ENCODE measurements around the gene CFAP46. TPM values are rescaled to one million over a fixed set of nuclear protein-coding genes. Genes with fewer than 3 reads are reported as not detected.
A peak's percentile ranks its signal among the peaks of the same experiment; 100 is the strongest.

Gene CFAP46
- total RNA-seq, 6 donors from 2014 or later, result 0.60 to 28.3 (median 8.0) TPM

GRCh38 chr10:132901351-132901750, 41.0 kb downstream of the CFAP46 start:
- DNase-seq (peak in 1 of 2 donors; percentile 46), ATAC-seq (ENCODE audit: low FRiP score in 2 of 2) (no peak)
- H3K36me3 ChIP-seq, result no peaks in the 10 kb centered on the region
- no peak overlapping the region for H3K27ac ChIP-seq
- WGBS, 2 donors, result 91 to 94% methylated on average over 7 of the region's 7 CpGs
- H3K4me3 ChIP-seq, result no peak overlapping the region
- no peaks in the 10 kb centered on the region for H3K9me3 ChIP-seq
- H3K4me1 ChIP-seq, result no peaks in the 10 kb centered on the region
- TF ChIP-seq EP300 (IDR thresholded peaks at IDR 0.05) (no peak), POLR2AphosphoS5 (IDR thresholded peaks at IDR 0.05) (no peak), POLR2A (IDR thresholded peaks at IDR 0.05) (no peak)
- TF ChIP-seq, protein P1, sequence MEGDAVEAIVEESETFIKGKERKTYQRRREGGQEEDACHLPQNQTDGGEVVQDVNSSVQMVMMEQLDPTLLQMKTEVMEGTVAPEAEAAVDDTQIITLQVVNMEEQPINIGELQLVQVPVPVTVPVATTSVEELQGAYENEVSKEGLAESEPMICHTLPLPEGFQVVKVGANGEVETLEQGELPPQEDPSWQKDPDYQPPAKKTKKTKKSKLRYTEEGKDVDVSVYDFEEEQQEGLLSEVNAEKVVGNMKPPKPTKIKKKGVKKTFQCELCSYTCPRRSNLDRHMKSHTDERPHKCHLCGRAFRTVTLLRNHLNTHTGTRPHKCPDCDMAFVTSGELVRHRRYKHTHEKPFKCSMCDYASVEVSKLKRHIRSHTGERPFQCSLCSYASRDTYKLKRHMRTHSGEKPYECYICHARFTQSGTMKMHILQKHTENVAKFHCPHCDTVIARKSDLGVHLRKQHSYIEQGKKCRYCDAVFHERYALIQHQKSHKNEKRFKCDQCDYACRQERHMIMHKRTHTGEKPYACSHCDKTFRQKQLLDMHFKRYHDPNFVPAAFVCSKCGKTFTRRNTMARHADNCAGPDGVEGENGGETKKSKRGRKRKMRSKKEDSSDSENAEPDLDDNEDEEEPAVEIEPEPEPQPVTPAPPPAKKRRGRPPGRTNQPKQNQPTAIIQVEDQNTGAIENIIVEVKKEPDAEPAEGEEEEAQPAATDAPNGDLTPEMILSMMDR (IDR thresholded peaks at IDR 0.05), result no peak
- no peaks in the 10 kb centered on the region for H3K27me3 ChIP-seq

GRCh38 chr10:132900211-132900756, 42.1 kb downstream of the CFAP46 start:
- Histone ChIP-seq H3K36me3 (no peaks in the 10 kb centered on the region), H3K27ac (no peak overlapping the region), H3K9me3 (no peaks in the 10 kb centered on the region), H3K27me3 (no peaks in the 10 kb centered on the region), H3K4me1 (no peaks in the 10 kb centered on the region), H3K4me3 (no peak overlapping the region)
- 88 to 90% methylated on average over 5 to 14 of the region's 14 CpGs for WGBS, 2 donors
- DNase-seq (peak in 1 of 2 donors; percentile 39), ATAC-seq (ENCODE audit: low FRiP score in 2 of 2) (no peak)
- TF ChIP-seq, protein P1 (IDR thresholded peaks at IDR 0.05), result no peak
- TF ChIP-seq POLR2A (IDR thresholded peaks at IDR 0.05) (no peak), POLR2AphosphoS5 (IDR thresholded peaks at IDR 0.05) (no peak), EP300 (IDR thresholded peaks at IDR 0.05) (no peak)

DNA sequence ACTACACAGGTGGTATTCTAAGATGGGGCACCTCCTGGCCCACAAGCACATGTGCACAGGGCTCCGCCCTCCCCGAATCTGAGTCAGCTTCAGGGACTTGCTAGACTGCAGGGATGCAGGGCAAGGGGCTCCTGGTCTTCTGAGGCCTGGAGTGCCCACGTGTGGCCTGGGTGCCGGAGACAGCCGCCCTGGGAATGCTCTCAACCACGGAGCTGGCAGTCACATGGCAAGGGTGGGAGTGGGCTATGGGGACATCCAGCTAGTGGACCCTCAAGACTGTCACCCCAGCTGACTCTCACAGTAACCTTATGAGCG, 42.7 kb downstream of the CFAP46 start:
- H3K36me3 ChIP-seq, result no peaks in the 10 kb centered on the region
- no peaks in the 10 kb centered on the region for H3K4me1 ChIP-seq
- no peak overlapping the region for H3K4me3 ChIP-seq
- no peak for DNase-seq
- H3K27ac ChIP-seq, result no peak overlapping the region
- no peaks in the 10 kb centered on the region for H3K27me3 ChIP-seq
- 77% methylated on average over 6 of the region's 7 CpGs; no CpG with 5 or more reads in 1 of the 2 donors for WGBS, 2 donors
- TF ChIP-seq POLR2A (IDR thresholded peaks at IDR 0.05) (no peak), EP300 (IDR thresholded peaks at IDR 0.05) (no peak), POLR2AphosphoS5 (IDR thresholded peaks at IDR 0.05) (no peak)
- TF ChIP-seq, protein P1 (IDR thresholded peaks at IDR 0.05), result no peak
- H3K9me3 ChIP-seq, result no peaks in the 10 kb centered on the region
- peak in 1 of 2 donors; percentile 15 for ATAC-seq (ENCODE audit: low FRiP score in 2 of 2)

DNA sequence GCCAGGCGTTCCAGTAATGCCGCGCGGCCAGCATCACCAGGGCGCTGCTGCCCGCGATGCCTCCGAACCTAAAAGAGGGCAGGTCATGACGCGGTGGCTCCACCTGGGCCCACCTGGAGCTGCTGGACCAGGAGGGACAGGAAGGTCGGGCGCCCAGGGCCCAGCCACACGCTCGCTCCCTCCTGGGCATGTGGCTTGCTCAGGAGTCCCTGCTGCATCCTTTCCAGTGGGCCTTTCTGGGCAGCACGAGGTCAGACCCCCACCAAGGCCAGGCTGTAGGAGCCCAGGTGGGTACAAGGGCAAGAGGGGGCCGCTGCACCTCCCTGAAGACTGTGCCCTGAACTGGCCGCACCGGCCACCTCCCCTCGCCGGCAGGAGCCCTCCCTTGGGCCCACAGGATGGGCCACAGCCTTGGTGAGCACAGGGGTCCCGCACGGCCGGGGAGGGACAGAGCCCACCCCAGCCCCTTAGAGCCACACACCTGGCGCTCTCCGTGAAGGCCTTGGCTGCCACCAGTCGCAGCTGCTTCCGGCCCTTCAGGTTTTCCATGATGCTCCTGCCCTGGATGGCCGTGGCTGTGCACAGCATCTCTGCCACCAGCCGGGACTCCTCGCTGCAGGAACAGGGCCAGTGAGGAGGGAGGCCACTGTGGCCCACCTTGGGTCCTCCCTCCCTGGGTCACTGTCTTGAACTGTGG, 43.2 kb downstream of the CFAP46 start:
- 81 to 93% methylated on average over 4 to 30 of the region's 30 CpGs for WGBS, 2 donors
- peak; percentile 5 to 31 for ATAC-seq (ENCODE audit: low FRiP score in 2 of 2)
- TF ChIP-seq POLR2AphosphoS5 (IDR thresholded peaks at IDR 0.05) (no peak), POLR2A (IDR thresholded peaks at IDR 0.05) (no peak), EP300 (IDR thresholded peaks at IDR 0.05) (no peak)
- TF ChIP-seq, protein P1 (IDR thresholded peaks at IDR 0.05), result no peak
- peak in 1 of 2 donors; percentile 69 for DNase-seq
- Histone ChIP-seq H3K36me3 (no peaks in the 10 kb centered on the region), H3K4me1 (no peaks in the 10 kb centered on the region), H3K27me3 (no peaks in the 10 kb centered on the region), H3K27ac (no peak overlapping the region), H3K4me3 (no peak overlapping the region), H3K9me3 (no peaks in the 10 kb centered on the region)

Measured in upper lobe of left lung (tissue), 6 donors.